T-cell (primary cell): ENCODE results near the gene JADE2. TPM values are rescaled to one million over a fixed set of nuclear protein-coding genes. Genes with fewer than 3 reads are reported as not detected.

Source experiments
- ATAC-seq, 4 experiments: fragments of 200-7000 bp in 3 of 4; fragments of 150-1000 bp in 1 of 4; cut with Tn5 transposase; replicated peaks in 1 of 4; 1 replicate in 3 of 4; 2 replicates in 1 of 4; pipeline ENCODE4 v1.10.0; 2021; ENCODE audit warnings: moderate library complexity in 3 of 4, mild to moderate bottlenecking in 2 of 4, moderate number of reproducible peaks in 1 of 4
- CTCF ChIA-PET, 2 donors: fragments of 300-600 bp; sonication (Branson Sonifier 250); formaldehyde crosslinking; loops; one replicate each; lab custom pipeline; 2022; ENCODE audit warnings: antibody characterized with exemption in 2 of 2; lab: Charles Lee
- POLR2A ChIA-PET, 2 donors: fragments of 300-600 bp; sonication (Branson Sonifier 250); formaldehyde crosslinking; loops; one replicate each; lab custom pipeline; 2022; ENCODE audit warnings: antibody characterized with exemption in 2 of 2; lab: Charles Lee
- DNase-seq, 35 experiments: peaks; one replicate each; pipeline versions ENCODE4 v3.0.0 to v3.0.0-alpha.2; 2013 to 2023
- H3K27ac ChIP-seq: one replicate; pipeline ENCODE4 v1.5.1; 2013; ENCODE audit warnings: low read length
- H3K27me3 ChIP-seq, 2 experiments: replicated peaks in 1 of 2; 1 replicate in 1 of 2; 2 replicates in 1 of 2; pipeline versions ENCODE4 v1.6.1 to v1.7.0; 2013; ENCODE audit warnings: low read length in 1 of 2, mixed read lengths in 1 of 2; ENCODE audit not compliant: control insufficient read depth in 2 of 2, insufficient read depth in 2 of 2; ENCODE audit errors: extremely low read depth in 1 of 2
- H3K36me3 ChIP-seq, 2 donors: 1 replicate in 1 of 2; 2 replicates in 1 of 2; pipeline versions ENCODE4 v1.6.1 to v1.7.0; 2013; ENCODE audit warnings: low read length in 1 of 2; ENCODE audit not compliant: control insufficient read depth in 2 of 2, insufficient read depth in 1 of 2; ENCODE audit errors: extremely low read depth in 1 of 2
- H3K4me1 ChIP-seq, 2 experiments: 1 replicate in 1 of 2; 2 replicates in 1 of 2; pipeline versions ENCODE4 v1.6.1 to v1.7.0; 2013; ENCODE audit warnings: low read length in 2 of 2, mixed read lengths in 1 of 2; ENCODE audit not compliant: insufficient read depth in 2 of 2, control insufficient read depth in 1 of 2; ENCODE audit errors: extremely low read depth in 1 of 2
- H3K4me3 ChIP-seq, 2 donors: 1 replicate in 1 of 2; 2 replicates in 1 of 2; pipeline versions ENCODE4 v1.5.1 to v1.7.0; 2013; ENCODE audit warnings: mild to moderate bottlenecking in 2 of 2, low read length in 1 of 2, moderate library complexity in 1 of 2; ENCODE audit not compliant: control insufficient read depth in 1 of 2; ENCODE audit errors: extremely low read depth in 1 of 2
- H3K9me3 ChIP-seq: 2 replicates; pipeline ENCODE4 v1.7.0; 2013
- H3K27ac Mint-ChIP-seq, 2 donors: one replicate each; pipeline ENCODE4 v1.8.0; 2020 to 2021; ENCODE audit warnings: mild to moderate bottlenecking in 2 of 2, mixed read lengths in 2 of 2
- H3K27me3 Mint-ChIP-seq, 2 donors: one replicate each; pipeline ENCODE4 v1.8.0; 2021 to 2022; ENCODE audit warnings: mixed read lengths in 2 of 2
- H3K36me3 Mint-ChIP-seq: one replicate; pipeline ENCODE4 v1.8.0; 2021; ENCODE audit warnings: mixed read lengths
- H3K4me1 Mint-ChIP-seq, 3 donors: one replicate each; pipeline ENCODE4 v1.8.0; 2020 to 2022; ENCODE audit warnings: mixed read lengths in 3 of 3, mild to moderate bottlenecking in 1 of 3
- H3K4me3 Mint-ChIP-seq, 3 donors: one replicate each; pipeline ENCODE4 v1.8.0; 2020 to 2022; ENCODE audit warnings: mild to moderate bottlenecking in 3 of 3, mixed read lengths in 3 of 3, moderate library complexity in 3 of 3
- H3K9me3 Mint-ChIP-seq, 3 donors: one replicate each; pipeline ENCODE4 v1.8.0; 2020 to 2022; ENCODE audit warnings: mixed read lengths in 3 of 3
- WGBS: methylation state at CpG from one replicate; pipeline ENCODE4 v1.1.5; 2013; ENCODE audit warnings: missing lambda C conversion rate; ENCODE audit not compliant: insufficient coverage; 5-methylcytosine and 5-hydroxymethylcytosine counted together
- total RNA-seq, 35 experiments: library from RNA in 6 of 35; stranded (reverse) in 6 of 35; fragments of 120-200 nt in 1 of 35; gene quantifications; one replicate each; pipeline versions ENCODE4 v1.2.1 to v1.2.4 and lab custom pipeline; 2013 to 2026

JADE2 gene
- total RNA-seq, 5 donors from 2014 or later (not counting 1 experiment from before 2014, with no cell fraction given): 163 to 263 (median 239) TPM

GRCh38 chr5:134506054-134507039 is 19.1 kb upstream of the JADE2 start:
- Mint-ChIP-seq H3K9me3 (no peaks in the 10 kb centered on the region), H3K4me3 (no peak overlapping the region), H3K27ac (peak overlapping the region in 1 of 2 donors; percentile 28), H3K27me3 (no peaks in the 10 kb centered on the region), H3K36me3 (no peaks in the 10 kb centered on the region), H3K4me1 (peaks cover 26 to 38% (median 29%) of the 10 kb centered on the region in 3 donors)
- H3K27me3 ChIP-seq: no peaks in the 10 kb centered on the region
- peaks cover 12 to 29% of the 10 kb centered on the region in 2 experiments for H3K4me1 ChIP-seq
- H3K9me3 ChIP-seq: no peaks in the 10 kb centered on the region
- H3K36me3 ChIP-seq: no peaks in the 10 kb centered on the region
- no peak for ATAC-seq
- ChIA-PET POLR2A (interaction anchor here in 1 of 2 donors (0.5 kb wide), 1 partner anchor 89 kb away, joined by 3 read pairs; no protein-coding TSS in a partner anchor), CTCF (no interaction called here)
- DNase-seq: no peak
- H3K4me3 ChIP-seq: no peak overlapping the region
- no peak overlapping the region for H3K27ac ChIP-seq
- WGBS: 94% methylated on average over 7 of the region's 10 CpGs

- H3K36me3 Mint-ChIP-seq: no peaks in the 10 kb centered on the region
- CTCF ChIA-PET: no interaction called here
Observed at GRCh38 chr5:134507452-134507851, 18.0 kb upstream of the JADE2 start.

GRCh38 chr5:134508521-134509195 is 16.8 kb upstream of the JADE2 start:
- Histone ChIP-seq H3K36me3 (no peaks in the 10 kb centered on the region), H3K9me3 (no peaks in the 10 kb centered on the region), H3K4me3 (no peak overlapping the region), H3K27me3 (no peaks in the 10 kb centered on the region), H3K27ac (no peak overlapping the region), H3K4me1 (peaks cover 7 to 21% of the 10 kb centered on the region in 2 experiments)
- H3K27me3 Mint-ChIP-seq: no peaks in the 10 kb centered on the region
- H3K9me3 Mint-ChIP-seq: no peaks in the 10 kb centered on the region
- H3K4me1 Mint-ChIP-seq: peaks cover 18 to 25% (median 24%) of the 10 kb centered on the region in 3 donors
- POLR2A ChIA-PET: no interaction called here
- CTCF ChIA-PET: no interaction called here
- no peak for DNase-seq
- WGBS: 94% methylated on average over 8 of the region's 8 CpGs
- H3K27ac Mint-ChIP-seq: no peak overlapping the region
- no peaks in the 10 kb centered on the region for H3K36me3 Mint-ChIP-seq
- no peak overlapping the region for H3K4me3 Mint-ChIP-seq
- ATAC-seq: no peak

More at GRCh38 chr5:134507452-134507851, 18.0 kb upstream of the JADE2 start:
- Histone ChIP-seq H3K9me3 (no peaks in the 10 kb centered on the region), H3K4me3 (no peak overlapping the region), H3K36me3 (no peaks in the 10 kb centered on the region), H3K4me1 (peaks cover 12 to 30% of the 10 kb centered on the region in 2 experiments), H3K27ac (no peak overlapping the region), H3K27me3 (no peaks in the 10 kb centered on the region)
- Mint-ChIP-seq H3K4me3 (no peak overlapping the region), H3K4me1 (peaks cover 26 to 34% (median 31%) of the 10 kb centered on the region in 3 donors), H3K27ac (no peak overlapping the region), H3K27me3 (no peaks in the 10 kb centered on the region), H3K9me3 (no peaks in the 10 kb centered on the region)
- ATAC-seq: no peak
- 66% methylated on average over 4 of the region's 6 CpGs for WGBS
- DNase-seq: no peak
- POLR2A ChIA-PET: interaction anchor here in 1 of 2 donors (0.7 kb wide), 1 partner anchor 68 kb away, joined by 3 read pairs; no protein-coding TSS in a partner anchor

- ATAC-seq: no peak
- WGBS: 89% methylated on average over 9 of the region's 13 CpGs
- Histone ChIP-seq H3K27ac (no peak overlapping the region), H3K36me3 (no peaks in the 10 kb centered on the region), H3K27me3 (no peaks in the 10 kb centered on the region), H3K4me3 (no peak overlapping the region), H3K4me1 (peaks cover 0 to 13% of the 10 kb centered on the region in 2 experiments), H3K9me3 (no peaks in the 10 kb centered on the region)
- Mint-ChIP-seq H3K27ac (no peak overlapping the region), H3K27me3 (no peaks in the 10 kb centered on the region), H3K9me3 (no peaks in the 10 kb centered on the region), H3K36me3 (no peaks in the 10 kb centered on the region), H3K4me3 (no peak overlapping the region), H3K4me1 (peaks cover 10 to 17% (median 16%) of the 10 kb centered on the region in 3 donors)
- no peak for DNase-seq
- ChIA-PET CTCF (no interaction called here), POLR2A (no interaction called here)
Observed at GRCh38 chr5:134509308-134510040, 16.0 kb upstream of the JADE2 start.

- Mint-ChIP-seq H3K27ac (peak overlapping the region in 1 of 2 donors; percentile 40), H3K36me3 (no peaks in the 10 kb centered on the region), H3K27me3 (no peaks in the 10 kb centered on the region), H3K9me3 (no peaks in the 10 kb centered on the region), H3K4me1 (peaks cover 9 to 13% (median 12%) of the 10 kb centered on the region in 3 donors), H3K4me3 (no peak overlapping the region)
- no peak overlapping the region for H3K27ac ChIP-seq
- WGBS: 52% methylated on average over 6 of the region's 9 CpGs
- DNase-seq (peak in 1 of 35 experiments; percentile 22), ATAC-seq (peak in 1 of 4 experiments; percentile 39)
- H3K4me3 ChIP-seq: no peak overlapping the region
- ChIA-PET POLR2A (no interaction called here), CTCF (interaction anchor here in 1 of 2 donors (0.5 kb wide), 1 partner anchor 207 kb away, joined by 4 read pairs; no protein-coding TSS in a partner anchor)
- no peaks in the 10 kb centered on the region for H3K27me3 ChIP-seq
- H3K9me3 ChIP-seq: no peaks in the 10 kb centered on the region
- H3K4me1 ChIP-seq: peaks cover 0 to 3% of the 10 kb centered on the region in 2 experiments
- H3K36me3 ChIP-seq: no peaks in the 10 kb centered on the region
Observed at GRCh38 chr5:134510970-134511795, 14.3 kb upstream of the JADE2 start.
